NOMO-1 (cell line): ENCODE results near the gene NET1.

ENCODE experiments used
- DNase-seq, 2 experiments: peaks; one replicate each; lab custom pipeline; 2025; ENCODE audit not compliant: unreplicated experiment in 2 of 2; lab: John Stamatoyannopoulos, UW

Gene NET1

DNA sequence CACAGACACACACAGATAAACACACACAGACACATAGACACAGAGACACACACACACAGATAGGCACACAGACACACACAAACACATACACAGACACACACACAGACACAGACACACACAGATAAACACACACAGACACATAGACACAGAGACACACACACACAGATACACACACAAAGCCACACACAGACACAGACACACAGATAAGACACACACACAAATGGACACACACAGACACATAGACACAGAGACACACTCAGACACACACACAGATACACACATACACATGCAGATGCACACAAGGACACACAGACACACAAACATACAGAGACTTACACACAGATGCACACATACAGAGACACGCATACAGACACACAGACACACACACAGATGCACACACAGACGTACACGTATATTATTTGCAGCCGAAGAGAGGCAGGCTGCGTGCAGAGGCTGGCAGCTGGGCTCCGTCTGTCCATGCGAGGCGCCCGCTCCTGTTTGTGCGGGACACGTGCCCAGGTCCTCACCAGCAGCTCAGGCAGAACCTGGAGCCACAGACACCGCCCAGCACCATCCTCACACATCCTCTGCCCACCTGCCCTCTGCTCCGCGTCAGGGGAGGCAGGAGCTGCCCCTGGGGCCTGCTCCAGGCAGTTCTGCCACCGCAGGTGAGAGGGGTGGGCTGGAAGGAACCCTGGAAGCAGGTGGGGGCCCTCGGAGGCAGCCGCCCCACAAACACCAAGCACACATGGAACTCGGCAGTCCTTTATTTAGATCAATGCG, 85.8 kb downstream of the NET1 start:
- DNase-seq = no peak

DNA sequence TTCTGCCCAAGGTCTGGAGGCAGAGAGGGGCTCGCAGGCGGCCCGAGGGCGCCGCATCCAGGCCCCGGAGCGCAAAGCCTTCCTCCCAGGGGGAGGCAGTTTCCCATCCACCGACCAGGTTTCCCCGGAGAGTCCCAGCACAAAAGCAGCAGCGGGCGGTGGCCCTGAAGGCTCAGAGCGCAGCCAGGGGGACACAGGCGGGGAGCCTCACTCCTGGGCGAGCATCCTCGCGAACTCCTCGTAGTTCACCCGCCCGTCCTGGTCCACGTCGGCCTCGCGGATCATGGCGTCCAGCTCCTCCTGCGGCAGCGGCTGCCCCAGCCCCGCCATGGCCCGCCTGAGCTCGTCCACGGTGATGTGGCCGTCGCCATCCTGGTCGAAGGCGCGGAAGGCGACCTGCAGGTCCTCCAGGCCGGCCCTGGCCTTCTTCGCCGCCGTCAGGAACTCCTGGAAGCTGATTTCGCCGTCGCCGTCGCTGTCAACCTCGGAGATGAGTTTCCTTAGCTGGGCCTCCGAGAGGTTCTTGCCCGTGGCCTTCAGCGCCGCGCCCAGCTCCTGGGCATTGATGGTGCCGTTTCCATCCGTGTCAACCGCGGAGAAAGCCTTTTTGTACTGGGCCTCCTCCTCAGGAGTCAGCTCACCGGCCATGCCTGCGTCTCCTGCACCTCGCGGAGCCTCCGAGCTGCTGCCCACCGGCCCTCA, 86.6 kb downstream of the NET1 start:
- DNase-seq = no peak

DNA sequence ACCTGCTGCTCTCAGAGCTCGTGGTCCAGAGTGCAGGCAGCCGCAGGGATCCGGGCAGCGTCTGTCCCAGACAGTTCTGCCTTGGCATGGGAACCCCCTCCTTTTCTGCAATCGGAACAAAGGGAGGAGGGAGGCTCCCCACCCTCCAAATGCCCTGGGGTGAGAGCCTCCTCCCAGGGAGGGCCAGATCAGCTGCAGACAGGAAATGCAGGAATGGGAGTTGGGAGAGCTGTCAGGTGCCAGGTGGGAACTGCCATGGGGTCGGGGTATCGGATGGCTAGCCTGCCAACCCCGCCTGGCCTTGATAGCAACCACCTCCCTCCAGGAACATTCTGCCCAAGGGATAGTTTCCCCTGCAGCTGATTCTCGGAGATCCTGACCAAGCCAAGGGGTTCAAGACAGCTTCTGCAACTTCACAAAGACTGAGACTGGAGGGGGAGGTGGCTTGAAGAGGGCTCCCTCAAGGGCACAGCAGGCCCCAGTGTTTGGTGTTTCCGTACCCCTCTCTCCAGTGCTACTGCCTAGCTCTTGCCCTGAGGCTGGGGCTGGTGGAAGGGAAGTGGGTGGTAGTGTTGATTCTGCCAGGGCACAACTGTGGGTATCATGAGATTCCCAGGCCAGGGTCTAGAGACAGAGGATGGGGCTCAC, 87.3 kb downstream of the NET1 start, which contains the start of gene CALML5:
CALML5 (minus strand) TSS at position 78 of the 648 bp plus-strand sequence. CDS start 132 bp downstream, outside the sequence.
- DNase-seq = no peak

DNA sequence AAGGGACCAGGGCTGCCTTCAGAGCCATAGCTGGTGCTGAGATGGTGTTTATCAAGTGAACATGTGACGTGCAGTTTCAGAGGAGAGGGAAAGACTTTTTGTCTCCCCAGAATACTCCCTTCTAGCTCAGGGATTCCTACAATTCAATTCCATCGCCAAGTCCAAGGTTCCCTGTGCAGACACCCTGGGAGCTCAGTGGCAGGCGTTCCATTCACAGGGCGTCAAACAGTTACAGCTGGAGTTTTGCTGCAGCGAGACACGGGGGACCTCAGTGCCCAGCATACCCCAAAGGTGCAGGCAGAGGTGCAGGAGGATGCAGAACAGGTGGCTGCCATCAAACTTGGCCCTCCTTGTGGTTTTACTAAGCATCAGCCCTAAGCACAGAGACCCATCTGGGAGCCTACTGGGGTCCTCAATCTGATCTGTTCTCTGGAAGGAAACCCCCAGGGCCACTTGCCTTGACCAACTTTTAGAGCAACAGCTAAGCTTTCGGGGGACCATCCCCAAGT, 87.9 kb downstream of the NET1 start:
- no peak for DNase-seq

DNA sequence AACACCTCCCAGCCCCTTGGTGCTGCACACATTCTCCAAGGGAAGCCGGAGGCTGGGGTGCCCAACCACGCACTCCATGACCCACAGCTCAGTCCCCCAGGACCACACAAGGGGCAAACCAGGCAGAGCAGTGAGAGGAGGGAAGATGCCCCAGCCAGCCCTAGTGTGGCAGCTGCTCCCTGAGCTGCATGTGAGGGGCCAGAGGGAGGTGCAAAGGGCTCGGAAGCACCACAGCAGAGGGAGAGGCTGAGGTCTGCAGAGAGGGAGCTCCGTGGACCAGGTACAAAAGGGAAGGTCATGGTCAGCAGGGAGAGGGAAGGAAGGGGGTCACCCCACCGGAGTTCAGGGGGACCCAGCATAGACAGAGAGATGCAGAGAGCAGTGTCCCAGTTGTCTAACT, 88.6 kb downstream of the NET1 start:
- DNase-seq = no peak

DNA sequence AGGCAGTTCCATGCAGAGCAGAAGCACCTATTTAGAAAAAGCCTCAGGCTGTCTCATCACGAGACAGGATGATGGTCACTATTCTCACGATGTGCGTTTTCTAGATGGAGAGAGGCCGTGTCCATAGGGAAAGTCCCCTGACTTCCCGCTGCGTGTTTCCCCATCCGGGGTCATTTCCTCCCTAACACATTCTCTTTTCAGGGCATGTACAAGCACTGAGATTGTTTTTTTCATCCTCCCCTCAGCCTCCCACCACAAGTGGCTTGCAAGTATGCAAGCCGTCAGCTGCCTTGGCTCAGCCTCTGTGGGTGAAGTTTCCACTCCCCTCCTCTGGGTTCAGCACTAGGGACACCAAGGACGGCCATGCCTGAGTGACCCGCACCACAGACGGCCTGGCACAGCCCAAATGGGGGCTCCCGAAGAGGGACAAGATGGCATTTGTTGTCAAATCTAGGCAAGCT, 89.7 kb downstream of the NET1 start:
- DNase-seq = no peak

DNA sequence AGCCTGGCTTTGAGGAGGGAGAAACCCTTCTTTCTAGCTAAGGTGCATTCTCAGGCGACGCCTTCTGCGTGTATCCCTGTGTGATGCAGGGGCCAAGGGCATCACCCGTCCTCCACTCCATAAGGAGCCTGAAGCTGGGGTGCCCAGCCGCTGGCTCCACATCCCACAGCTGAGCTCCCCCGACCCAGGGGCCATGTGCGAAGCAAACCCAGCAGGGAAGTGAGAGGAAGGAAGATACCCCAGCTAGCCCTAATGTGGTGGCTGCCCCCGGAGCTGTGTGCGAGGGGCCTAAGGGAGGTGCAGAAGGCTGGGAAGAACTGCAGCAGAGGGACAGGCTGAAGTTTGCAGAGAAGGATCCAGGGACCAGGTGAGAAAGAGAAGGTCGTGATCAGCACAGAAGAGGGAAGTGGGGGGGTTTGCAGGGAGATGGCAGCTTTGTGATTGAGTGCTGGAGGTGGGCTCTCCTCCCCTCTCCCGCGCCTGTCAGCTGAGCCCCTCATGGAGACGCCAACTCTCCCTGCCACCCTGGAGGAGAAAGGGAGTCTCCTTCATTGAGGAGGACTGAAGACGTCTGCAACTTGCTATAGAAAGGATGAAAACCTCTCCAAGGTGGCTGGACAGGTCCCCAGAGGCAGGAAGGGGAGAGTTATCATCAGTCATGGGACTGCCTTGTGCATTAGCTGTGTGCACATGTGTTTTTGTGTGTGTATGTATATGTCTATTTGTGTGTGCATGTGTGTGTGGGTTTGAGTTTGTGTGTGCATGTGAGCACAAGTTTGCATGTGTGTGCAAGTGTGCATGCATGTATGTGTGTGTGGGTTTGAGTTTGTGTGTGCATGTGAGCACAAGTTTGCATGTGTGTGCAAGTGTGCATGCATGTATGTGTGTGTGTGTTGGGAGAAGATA, 90.5 kb downstream of the NET1 start:
- no peak for DNase-seq

DNA sequence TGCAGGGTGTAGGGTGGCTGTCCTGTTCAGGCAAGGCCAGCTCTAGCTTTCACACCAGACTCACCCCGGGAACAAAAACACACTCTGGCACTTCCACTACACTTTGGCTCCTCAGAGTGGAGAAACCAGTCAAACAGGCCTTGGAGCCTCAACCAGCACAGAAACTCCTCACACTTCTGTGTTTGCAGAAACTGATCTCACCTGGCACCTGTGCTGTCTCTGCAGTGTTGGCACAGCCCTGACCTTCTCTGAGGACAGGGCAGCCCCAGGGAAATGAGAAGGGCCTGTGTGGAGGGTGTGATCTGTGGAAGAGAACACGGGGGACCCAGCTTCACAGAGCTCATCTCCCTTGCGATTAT, 91.1 kb downstream of the NET1 start:
- no peak for DNase-seq

DNA sequence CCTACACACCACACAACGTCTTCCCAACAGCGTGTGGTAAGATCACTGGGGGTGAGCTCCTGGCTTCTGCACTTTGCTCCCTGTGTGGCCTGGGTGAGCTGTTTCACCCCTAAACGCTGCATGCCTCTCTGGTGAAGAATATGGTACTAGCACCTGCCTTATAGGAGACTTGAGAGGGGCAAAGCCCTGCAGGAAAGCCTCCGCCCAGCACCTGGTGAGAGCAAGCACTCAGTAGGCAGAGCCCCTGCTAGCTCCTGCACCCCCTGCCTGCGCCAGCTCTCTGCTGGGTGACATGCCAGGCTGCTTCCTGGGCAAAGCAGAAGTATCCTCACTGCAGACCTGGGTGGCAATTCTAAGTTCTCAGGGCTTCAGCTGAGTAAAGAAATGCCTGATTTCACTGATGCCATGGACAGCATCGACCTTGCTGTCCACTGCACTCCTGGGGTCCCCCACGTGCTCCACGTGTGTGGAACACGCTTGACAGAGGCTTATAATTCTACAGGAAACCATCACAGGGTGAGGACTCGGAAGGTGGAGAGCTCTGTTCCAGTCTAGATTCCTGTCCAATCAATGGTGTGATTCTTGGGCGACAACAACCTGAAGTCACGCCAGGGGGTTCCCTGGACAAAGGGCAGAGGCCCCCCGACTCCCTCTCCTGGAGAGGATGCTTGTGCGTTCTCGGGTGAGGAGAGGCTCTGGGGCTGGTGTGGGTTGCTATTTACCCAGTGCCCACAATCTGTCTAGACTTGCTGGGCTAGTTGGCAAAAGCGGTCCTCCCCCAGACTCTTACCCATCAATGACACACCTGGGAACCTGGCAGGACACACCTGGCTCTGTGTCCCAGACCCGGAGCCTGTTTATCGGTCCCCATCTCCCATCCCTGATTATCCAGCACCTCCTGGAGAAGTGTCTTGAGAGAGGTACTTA, 92.1 kb downstream of the NET1 start:
- DNase-seq = no peak

DNA sequence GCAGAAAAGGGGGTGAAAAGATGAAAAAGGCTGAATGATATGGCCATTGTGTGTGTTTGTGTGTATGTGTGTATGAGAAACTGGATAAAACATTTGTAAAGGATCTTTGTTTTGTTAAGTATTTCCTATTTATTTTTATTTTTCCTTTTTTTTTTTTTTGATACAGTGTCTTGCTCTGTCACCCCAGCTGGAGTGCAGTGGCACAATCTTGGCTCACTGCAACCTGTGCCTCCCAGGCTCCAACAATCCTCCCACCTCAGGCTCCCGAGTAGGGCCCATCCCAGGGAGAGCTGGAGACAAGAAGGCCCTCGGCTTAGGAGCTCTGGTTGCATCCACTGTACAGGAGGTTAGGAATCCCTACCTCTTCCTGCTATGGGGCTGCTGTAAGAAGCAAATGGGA, 93.9 kb downstream of the NET1 start:
- no peak for DNase-seq

DNA sequence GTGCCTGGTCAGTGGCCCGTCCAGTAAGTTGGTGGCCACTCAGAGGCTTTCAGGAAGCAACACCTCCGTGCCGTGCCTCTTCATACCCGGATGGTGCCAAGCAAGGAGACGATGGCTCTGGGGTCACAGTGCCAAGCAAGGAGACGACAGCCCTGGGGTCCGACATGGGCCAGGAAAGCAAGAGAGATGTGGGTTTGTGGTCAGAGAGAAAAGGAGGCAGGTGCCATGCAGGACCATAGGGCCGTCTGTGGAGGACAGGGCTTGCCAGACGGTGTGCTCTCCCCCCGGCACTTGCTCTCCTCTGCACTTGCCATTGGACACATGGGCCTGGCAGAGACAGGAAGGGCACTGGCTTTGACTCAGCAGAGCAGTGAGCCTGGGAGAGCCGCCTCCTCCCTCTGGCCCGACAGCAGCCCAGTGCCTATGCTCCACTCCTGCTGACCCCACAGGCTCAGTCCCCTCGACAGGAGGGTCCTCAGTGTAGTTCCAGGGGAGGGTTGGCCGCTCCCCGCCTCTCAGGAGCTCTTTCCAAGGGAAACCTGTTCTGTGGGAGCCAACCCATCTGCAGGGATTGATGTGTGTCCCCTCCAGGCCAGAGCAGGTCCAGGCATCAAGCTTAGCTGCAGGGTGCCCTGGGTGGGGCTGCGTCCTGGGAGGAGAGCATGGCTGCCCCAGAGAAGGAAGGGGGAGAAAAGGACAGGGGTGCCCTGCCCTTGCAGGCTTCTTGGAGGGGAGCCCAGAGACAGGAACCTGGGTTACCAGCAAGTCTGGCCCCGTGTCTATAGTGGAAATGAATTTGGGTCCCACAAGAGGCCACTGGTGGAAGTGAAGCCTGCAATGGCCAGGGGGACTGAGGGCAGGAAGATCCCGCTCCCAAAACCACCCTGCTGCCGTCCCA, 94.6 kb downstream of the NET1 start:
- DNase-seq = no peak

DNA sequence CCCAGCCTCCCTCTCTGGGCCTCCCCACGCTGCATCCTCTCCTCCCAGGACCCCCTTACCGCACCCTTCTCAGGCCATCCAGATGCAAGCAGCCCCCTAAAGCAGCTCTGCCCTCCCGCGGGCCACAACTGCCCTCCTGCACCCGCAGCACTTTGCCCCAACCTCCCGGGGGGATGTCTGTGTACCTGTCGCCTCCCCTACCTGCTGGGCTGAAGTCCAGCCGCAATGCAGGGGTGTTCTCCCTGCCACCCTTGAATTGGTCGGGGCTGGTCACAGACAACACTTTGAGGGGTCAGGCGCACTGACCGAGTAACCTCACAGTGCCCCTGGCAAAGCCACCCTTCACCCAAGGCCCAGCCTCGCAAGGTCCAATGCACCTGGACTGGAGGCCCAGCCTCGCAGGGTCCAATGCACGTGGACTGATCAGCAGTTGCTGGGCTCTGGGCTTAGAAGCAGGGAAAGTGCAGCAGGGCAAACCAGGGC, 95.3 kb downstream of the NET1 start:
- no peak for DNase-seq

DNA sequence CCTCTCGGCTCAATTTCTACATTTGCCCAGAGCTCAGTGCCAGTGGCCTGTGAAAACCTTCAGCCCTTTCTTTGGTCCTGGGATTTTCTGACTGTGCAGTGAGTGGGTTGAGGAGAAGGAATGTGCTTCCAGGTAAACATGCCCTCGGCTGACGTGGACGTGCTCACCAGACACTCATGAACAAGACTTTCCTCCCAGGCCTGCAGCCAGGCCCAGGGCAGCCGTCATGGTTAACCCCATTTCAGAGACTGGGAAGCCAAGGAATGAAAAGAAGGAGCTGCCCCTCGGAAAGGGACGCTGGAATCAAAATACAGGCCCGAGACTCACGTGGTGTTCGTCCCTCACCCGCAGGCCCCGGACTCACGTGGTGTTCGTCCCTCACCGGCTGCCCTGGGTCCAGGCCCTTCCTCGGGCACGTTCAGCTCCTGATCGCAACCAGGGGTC, 95.8 kb downstream of the NET1 start:
- DNase-seq = no peak
